ENCODE results near the gene PRR15L. TPM values are rescaled to one million over a fixed set of nuclear protein-coding genes. Genes with fewer than 3 reads are reported as not detected.
A peak's percentile ranks its signal among the peaks of the same experiment; 100 is the strongest.

The PRR15L gene
- total RNA-seq, 2 donors from 2014 or later, result not detected

- DNase-seq (ENCODE audit: low spot score in 2 of 2), result no peak
- no peak for ATAC-seq
- Mint-ChIP-seq H3K36me3 (peaks cover 7 to 18% of the 10 kb centered on the region in 2 donors), H3K27ac (no peak overlapping the region), H3K9me3 (no peaks in the 10 kb centered on the region)
Observed at GRCh38 chr17:47973541-47973940, 15.9 kb upstream of the PRR15L start.

- peak within 1 kb of the TSS; percentile 94 to 98 for H3K27ac Mint-ChIP-seq
- peak; percentile 96 to 99 for ATAC-seq
- peak; percentile 100 for DNase-seq (ENCODE audit: low spot score in 2 of 2)
- H3K36me3 Mint-ChIP-seq, result peaks cover 7 to 18% of the 10 kb centered on the region in 2 donors
- no peaks in the 10 kb centered on the region for H3K9me3 Mint-ChIP-seq
Observed at GRCh38 chr17:47970725-47971499, 13.2 kb upstream of the PRR15L start, which contains the start of gene CDK5RAP3. Gene CDK5RAP3, plus strand, starts transcription at chr17:47971113. Its CDS starts 34 bp downstream, at chr17:47971147.

GRCh38 chr17:47969930-47970724, 12.4 kb upstream of the PRR15L start:
- Mint-ChIP-seq H3K9me3 (no peaks in the 10 kb centered on the region), H3K36me3 (peaks cover 0 to 12% of the 10 kb centered on the region in 2 donors), H3K27ac (peak overlapping the region; percentile 91 to 94)
- DNase-seq (ENCODE audit: low spot score in 2 of 2) (no peak), ATAC-seq (peak in 1 of 2 donors; percentile 12)

GRCh38 chr17:47968836-47969235, 11.2 kb upstream of the PRR15L start:
- no peaks in the 10 kb centered on the region for H3K9me3 Mint-ChIP-seq
- H3K27ac Mint-ChIP-seq, result no peak overlapping the region
- H3K36me3 Mint-ChIP-seq, result peaks cover 0 to 7% of the 10 kb centered on the region in 2 donors
- ATAC-seq (no peak), DNase-seq (ENCODE audit: low spot score in 2 of 2) (no peak)

GRCh38 chr17:47967607-47968252, 10.0 kb upstream of the PRR15L start:
- H3K27ac Mint-ChIP-seq, result no peak overlapping the region
- ATAC-seq (no peak), DNase-seq (ENCODE audit: low spot score in 2 of 2) (no peak)
- H3K9me3 Mint-ChIP-seq, result no peaks in the 10 kb centered on the region
- H3K36me3 Mint-ChIP-seq, result peaks cover 0 to 5% of the 10 kb centered on the region in 2 donors

GRCh38 chr17:47966079-47966519, 8.4 kb upstream of the PRR15L start:
- ATAC-seq (no peak), DNase-seq (ENCODE audit: low spot score in 2 of 2) (no peak)
- Mint-ChIP-seq H3K27ac (no peak overlapping the region), H3K36me3 (peaks cover 0 to 2% of the 10 kb centered on the region in 2 donors), H3K9me3 (no peaks in the 10 kb centered on the region)

- DNase-seq (ENCODE audit: low spot score in 2 of 2) (no peak), ATAC-seq (no peak)
- Mint-ChIP-seq H3K9me3 (no peaks in the 10 kb centered on the region), H3K36me3 (no peaks in the 10 kb centered on the region), H3K27ac (peak overlapping the region in 1 of 2 donors; percentile 24)
Observed at GRCh38 chr17:47964856-47965255, 7.2 kb upstream of the PRR15L start.

GRCh38 chr17:47962901-47963300, 5.2 kb upstream of the PRR15L start:
- H3K36me3 Mint-ChIP-seq, result no peaks in the 10 kb centered on the region
- no peak overlapping the region for H3K27ac Mint-ChIP-seq
- ATAC-seq (no peak), DNase-seq (ENCODE audit: low spot score in 2 of 2) (no peak)
- no peaks in the 10 kb centered on the region for H3K9me3 Mint-ChIP-seq

- DNase-seq (ENCODE audit: low spot score in 2 of 2), result no peak
- ATAC-seq, result no peak
- Mint-ChIP-seq H3K27ac (no peak overlapping the region), H3K9me3 (no peaks in the 10 kb centered on the region), H3K36me3 (no peaks in the 10 kb centered on the region)
Observed at GRCh38 chr17:47961406-47961805, 3.7 kb upstream of the PRR15L start.

GRCh38 chr17:47959825-47960655, 2.4 kb upstream of the PRR15L start:
- no peak overlapping the region for H3K27ac Mint-ChIP-seq
- no peaks in the 10 kb centered on the region for H3K9me3 Mint-ChIP-seq
- ATAC-seq (no peak), DNase-seq (ENCODE audit: low spot score in 2 of 2) (no peak)
- no peaks in the 10 kb centered on the region for H3K36me3 Mint-ChIP-seq

GRCh38 chr17:47956791-47957590, 692 bp downstream of the PRR15L start:
- no peak for ATAC-seq
- Mint-ChIP-seq H3K27ac (no peak overlapping the region), H3K9me3 (no peaks in the 10 kb centered on the region), H3K36me3 (no peaks in the 10 kb centered on the region)
- DNase-seq (ENCODE audit: low spot score in 2 of 2), result no peak

GRCh38 chr17:47955497-47956461, 1.9 kb downstream of the PRR15L start:
- DNase-seq (ENCODE audit: low spot score in 2 of 2) (no peak), ATAC-seq (no peak)
- no peaks in the 10 kb centered on the region for H3K36me3 Mint-ChIP-seq
- no peaks in the 10 kb centered on the region for H3K9me3 Mint-ChIP-seq
- H3K27ac Mint-ChIP-seq, result no peak overlapping the region

- no peak for ATAC-seq
- Mint-ChIP-seq H3K27ac (no peak overlapping the region), H3K9me3 (no peaks in the 10 kb centered on the region), H3K36me3 (peaks cover 0 to 3% of the 10 kb centered on the region in 2 donors)
- DNase-seq (ENCODE audit: low spot score in 2 of 2), result no peak
Observed at GRCh38 chr17:47953909-47954308, 3.8 kb downstream of the PRR15L start.

GRCh38 chr17:47952171-47953021, 5.3 kb downstream of the PRR15L start:
- H3K9me3 Mint-ChIP-seq, result no peaks in the 10 kb centered on the region
- H3K27ac Mint-ChIP-seq, result peak overlapping the region in 1 of 2 donors; percentile 68
- H3K36me3 Mint-ChIP-seq, result peaks cover 0 to 4% of the 10 kb centered on the region in 2 donors
- ATAC-seq (no peak), DNase-seq (ENCODE audit: low spot score in 2 of 2) (no peak)

Data from activated naive CD4-positive, alpha-beta T cell treated with anti-CD3 and anti-CD28 coated beads, Interleukin-2, amount 50 U/mL, for 72 hours (primary cell).